OCI-LY3 (cell line): Measurements from ENCODE around the gene PCBD2.

Experiments
- H2AFZ ChIP-seq: fragments of 200-600, 300-600 bp; shearing (Covaris generic); 2 replicates; pipeline ENCODE4 v1.6.0; 2014; ENCODE audit warnings: antibody characterized with exemption, low read depth, low read length
- H3K27ac ChIP-seq: fragments of 200-600, 300-600 bp; sonication (generic); 2 replicates; pipeline ENCODE4 v1.5.1; 2014; ENCODE audit warnings: mild to moderate bottlenecking, low read length, moderate library complexity, mixed read lengths
- H3K27me3 ChIP-seq: fragments of 200-600, 300-600 bp; sonication (generic); 2 replicates; pipeline ENCODE4 v1.6.1; 2014; ENCODE audit warnings: low read depth, low read length, mixed read lengths
- H3K36me3 ChIP-seq: fragments of 200-600, 300-600 bp; sonication (generic); replicated peaks from 2 replicates; pipeline ENCODE3; 2014; ENCODE audit warnings: low read depth, low read length, mixed read lengths
- H3K4me1 ChIP-seq: fragments of 300-600, 200-600 bp; sonication (generic); 2 replicates; pipeline ENCODE4 v1.6.1; 2014; ENCODE audit warnings: low read length, mixed read lengths
- H3K4me2 ChIP-seq: fragments of 200-600, 300-600 bp; sonication (generic); 2 replicates; pipeline ENCODE4 v1.6.1; 2014; ENCODE audit warnings: low read length, mixed read lengths
- H3K4me3 ChIP-seq: fragments of 300-600, 200-600 bp; sonication (generic); 2 replicates; pipeline ENCODE4 v1.5.1; 2014; ENCODE audit warnings: antibody characterized with exemption, mild to moderate bottlenecking, low read length, moderate library complexity
- H3K79me2 ChIP-seq: fragments of 300-600, 200-600 bp; shearing (Covaris generic); 2 replicates; pipeline ENCODE4 v1.6.1; 2014; ENCODE audit warnings: mild to moderate bottlenecking, low read length, mixed read lengths
- H3K9ac ChIP-seq: fragments of 300-600, 200-600 bp; shearing (Covaris generic); 2 replicates; pipeline ENCODE4 v1.6.0; 2014; ENCODE audit warnings: mild to moderate bottlenecking, low read length, moderate library complexity
- H3K9me3 ChIP-seq: fragments of 200-600, 300-600 bp; shearing (Covaris generic); 2 replicates; pipeline ENCODE4 v1.6.1; 2014; ENCODE audit warnings: low read length, mixed read lengths; ENCODE audit not compliant: insufficient read depth
- H4K20me1 ChIP-seq: fragments of 200-600, 300-600 bp; sonication (generic); 2 replicates; pipeline ENCODE4 v1.6.1; 2016; ENCODE audit warnings: low read length, mixed read lengths; ENCODE audit not compliant: insufficient read depth
- EZH2phosphoT487 ChIP-seq: fragments of 200-600 bp; shearing (Covaris generic); IDR thresholded peaks from 2 replicates; pipeline ENCODE4 v1.6.1; 2018; ENCODE audit warnings: antibody characterized with exemption, mixed run types, low read depth
- TF ChIP-seq, protein P1 (sequence below): fragments of 200-600, 300-600 bp; sonication (generic); IDR thresholded peaks from 2 replicates; pipeline ENCODE4 v1.5.1; 2014; ENCODE audit warnings: antibody characterized with exemption, low read length, low read depth

The PCBD2 gene

DNA sequence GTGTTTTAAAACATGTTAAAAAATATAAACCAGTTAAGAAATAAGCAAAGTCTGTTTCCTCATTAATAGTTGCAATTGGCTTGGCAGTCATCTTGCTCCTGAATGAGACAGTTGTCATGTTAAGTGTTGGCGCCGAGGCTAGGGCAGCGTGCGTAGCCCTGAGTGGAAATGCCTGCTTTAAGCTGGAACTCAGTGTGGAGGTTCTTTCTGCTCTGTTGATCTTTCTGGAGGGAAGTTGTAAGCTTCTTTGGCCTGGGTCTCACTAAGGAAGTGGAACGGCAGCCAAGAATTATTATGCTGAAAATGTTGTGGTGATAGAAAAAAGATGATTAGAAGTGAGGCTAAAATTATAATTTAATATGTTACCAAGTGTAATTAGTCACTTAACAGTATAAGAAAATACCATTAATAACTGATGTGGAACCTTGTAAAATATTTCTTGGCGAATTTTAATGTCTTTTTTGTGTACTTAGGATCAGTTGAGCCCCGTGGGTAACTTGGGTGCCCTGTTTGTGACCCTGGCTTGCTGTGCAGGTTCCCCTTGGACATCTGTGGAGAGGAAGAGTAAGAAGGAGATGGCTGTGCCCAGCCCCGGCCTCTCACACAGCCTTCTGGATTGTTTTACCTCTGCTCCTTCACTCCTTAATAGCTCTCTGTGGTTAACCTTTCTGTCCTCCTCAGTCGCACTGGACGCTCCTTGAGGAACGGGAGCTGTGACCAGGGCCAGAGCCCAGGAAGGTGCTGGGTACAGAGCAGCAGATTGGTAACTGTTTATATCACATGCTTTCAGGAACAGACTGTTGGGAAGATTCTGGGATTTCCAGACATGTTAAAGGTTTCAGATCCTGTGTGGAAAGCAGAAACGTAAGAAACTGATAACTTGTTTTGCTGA is 31.0 kb downstream of the PCBD2 start:
- Histone ChIP-seq H3K9ac (no peak overlapping the region), H3K27me3 (no peaks in the 10 kb centered on the region), H3K4me3 (no peak overlapping the region), H2AFZ (no peak overlapping the region), H3K9me3 (no peaks in the 10 kb centered on the region), H3K79me2 (no peaks in the 10 kb centered on the region), H3K4me1 (0 out of 2 replicates have a peak, but pooled peaks cover 4% of the 10 kb centered on the region), H3K27ac (no peak overlapping the region), H3K4me2 (no peak overlapping the region), H3K36me3 (peaks cover 3% of the 10 kb centered on the region), H4K20me1 (no peaks in the 10 kb centered on the region)
- no peak for TF ChIP-seq EZH2phosphoT487
- TF ChIP-seq, protein P1, sequence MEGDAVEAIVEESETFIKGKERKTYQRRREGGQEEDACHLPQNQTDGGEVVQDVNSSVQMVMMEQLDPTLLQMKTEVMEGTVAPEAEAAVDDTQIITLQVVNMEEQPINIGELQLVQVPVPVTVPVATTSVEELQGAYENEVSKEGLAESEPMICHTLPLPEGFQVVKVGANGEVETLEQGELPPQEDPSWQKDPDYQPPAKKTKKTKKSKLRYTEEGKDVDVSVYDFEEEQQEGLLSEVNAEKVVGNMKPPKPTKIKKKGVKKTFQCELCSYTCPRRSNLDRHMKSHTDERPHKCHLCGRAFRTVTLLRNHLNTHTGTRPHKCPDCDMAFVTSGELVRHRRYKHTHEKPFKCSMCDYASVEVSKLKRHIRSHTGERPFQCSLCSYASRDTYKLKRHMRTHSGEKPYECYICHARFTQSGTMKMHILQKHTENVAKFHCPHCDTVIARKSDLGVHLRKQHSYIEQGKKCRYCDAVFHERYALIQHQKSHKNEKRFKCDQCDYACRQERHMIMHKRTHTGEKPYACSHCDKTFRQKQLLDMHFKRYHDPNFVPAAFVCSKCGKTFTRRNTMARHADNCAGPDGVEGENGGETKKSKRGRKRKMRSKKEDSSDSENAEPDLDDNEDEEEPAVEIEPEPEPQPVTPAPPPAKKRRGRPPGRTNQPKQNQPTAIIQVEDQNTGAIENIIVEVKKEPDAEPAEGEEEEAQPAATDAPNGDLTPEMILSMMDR = no peak

DNA sequence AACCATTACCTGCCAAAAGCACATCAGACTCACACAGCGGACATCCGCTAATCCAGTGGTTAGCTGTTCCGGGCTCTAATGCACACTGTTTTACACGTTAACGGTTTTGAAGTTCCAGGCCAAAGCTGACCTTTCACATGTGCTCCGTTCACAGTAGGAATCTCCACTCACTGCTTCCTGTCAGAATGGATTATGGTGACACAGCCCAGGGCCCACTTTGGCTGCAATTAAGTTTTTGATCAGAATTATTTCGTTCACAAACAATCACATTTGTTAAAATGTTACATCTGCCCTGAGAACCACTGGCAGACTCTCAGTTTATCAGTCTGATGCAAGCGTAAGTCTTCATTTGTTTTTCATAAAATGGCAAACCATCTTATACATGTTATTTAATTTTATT is 32.6 kb downstream of the PCBD2 start:
- H3K9ac ChIP-seq = no peak overlapping the region
- H4K20me1 ChIP-seq = no peaks in the 10 kb centered on the region
- H3K4me3 ChIP-seq = no peak overlapping the region
- no peak overlapping the region for H3K4me2 ChIP-seq
- H3K79me2 ChIP-seq = no peaks in the 10 kb centered on the region
- TF ChIP-seq EZH2phosphoT487 = no peak
- TF ChIP-seq, protein P1 = no peak
- H3K27ac ChIP-seq = no peak overlapping the region
- no peak overlapping the region for H2AFZ ChIP-seq
- no peaks in the 10 kb centered on the region for H3K27me3 ChIP-seq
- H3K36me3 ChIP-seq = no peaks in the 10 kb centered on the region
- H3K4me1 ChIP-seq = 0 out of 2 replicates have a peak, but pooled peaks cover 4% of the 10 kb centered on the region
- no peaks in the 10 kb centered on the region for H3K9me3 ChIP-seq

DNA sequence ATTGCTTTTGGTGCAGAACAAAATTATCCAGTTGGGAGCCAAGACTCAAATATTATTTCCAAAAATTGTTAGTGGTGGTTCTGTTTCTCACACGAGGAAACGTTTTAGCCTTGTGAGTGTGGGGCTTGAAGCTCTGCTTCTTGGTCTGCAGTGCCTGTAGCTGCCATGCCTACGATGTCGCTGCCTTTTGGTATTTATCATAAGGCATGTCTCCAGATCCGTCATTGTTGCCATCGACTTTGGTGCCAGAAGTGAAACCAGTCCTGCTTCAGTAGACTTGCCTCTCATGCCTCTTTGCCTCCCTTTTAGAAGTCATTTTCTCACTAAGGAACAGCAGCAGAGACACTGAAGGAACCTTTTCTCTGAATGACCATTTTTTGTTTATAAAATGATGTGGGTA is 33.1 kb downstream of the PCBD2 start:
- no peak overlapping the region for H3K27ac ChIP-seq
- TF ChIP-seq, protein P1 = no peak
- TF ChIP-seq EZH2phosphoT487 = no peak
- no peaks in the 10 kb centered on the region for H3K27me3 ChIP-seq
- H3K4me3 ChIP-seq = no peak overlapping the region
- no peaks in the 10 kb centered on the region for H3K36me3 ChIP-seq
- 0 out of 2 replicates have a peak, but pooled peaks cover 4% of the 10 kb centered on the region for H3K4me1 ChIP-seq
- H3K79me2 ChIP-seq = no peaks in the 10 kb centered on the region
- no peaks in the 10 kb centered on the region for H4K20me1 ChIP-seq
- H3K4me2 ChIP-seq = no peak overlapping the region
- H3K9me3 ChIP-seq = no peaks in the 10 kb centered on the region
- H2AFZ ChIP-seq = no peak overlapping the region
- H3K9ac ChIP-seq = no peak overlapping the region

DNA sequence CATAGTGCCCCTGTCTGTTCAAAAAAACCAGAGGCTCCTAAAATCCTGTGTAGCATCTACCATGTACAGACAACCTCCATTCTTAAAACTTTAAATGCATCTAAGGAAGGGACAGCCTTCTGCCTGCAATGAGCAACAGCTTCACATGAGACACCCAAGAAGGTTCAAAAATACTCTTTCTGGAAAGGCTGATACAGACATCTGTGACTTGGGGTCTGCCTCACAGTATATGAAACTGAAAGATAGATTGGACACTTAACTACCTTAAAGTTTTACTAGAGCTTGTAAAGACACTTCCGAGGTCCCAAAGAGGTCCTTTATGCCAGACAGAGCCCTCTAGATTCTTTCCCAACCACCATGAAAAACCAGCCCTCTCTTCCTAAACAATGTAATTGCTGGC is 34.6 kb downstream of the PCBD2 start:
- Histone ChIP-seq H3K4me2 (no peak overlapping the region), H3K4me1 (0 out of 2 replicates have a peak, but pooled peaks cover 4% of the 10 kb centered on the region), H4K20me1 (no peaks in the 10 kb centered on the region), H3K27ac (no peak overlapping the region), H3K79me2 (no peaks in the 10 kb centered on the region), H2AFZ (no peak overlapping the region), H3K9me3 (no peaks in the 10 kb centered on the region), H3K4me3 (no peak overlapping the region), H3K36me3 (no peaks in the 10 kb centered on the region), H3K9ac (no peak overlapping the region), H3K27me3 (no peaks in the 10 kb centered on the region)
- TF ChIP-seq, protein P1 = no peak
- no peak for TF ChIP-seq EZH2phosphoT487
